Glomerular visceral epithelial cell (primary cell): ENCODE results near the gene SLC41A1.
A peak's percentile ranks its signal among the peaks of the same experiment; 100 is the strongest.

Experiments
- DNase-seq: peaks from one replicate; pipeline ENCODE4 v3.0.0-alpha.2; 2016; ENCODE audit errors: extremely low spot score

Gene SLC41A1

DNA sequence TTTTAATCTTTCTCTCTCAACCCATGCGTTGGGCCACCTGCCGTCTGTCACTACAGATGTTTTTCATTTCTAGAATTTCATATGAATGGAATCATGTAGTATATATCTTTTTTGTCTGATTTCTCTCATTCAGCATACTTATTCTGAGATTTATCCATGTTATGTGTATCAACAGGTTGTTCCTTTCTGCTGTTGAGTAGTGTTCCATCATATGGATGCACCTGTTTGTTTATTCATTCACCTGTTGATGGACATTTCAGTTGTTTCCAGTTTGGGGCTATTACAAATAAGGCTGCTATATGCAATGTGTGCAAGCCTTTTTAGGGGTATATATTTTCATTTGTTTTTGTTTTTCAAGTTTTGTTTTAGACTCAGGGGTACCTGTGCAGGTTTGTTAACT, 9.4 kb upstream of the SLC41A1 start:
- no peak for DNase-seq

DNA sequence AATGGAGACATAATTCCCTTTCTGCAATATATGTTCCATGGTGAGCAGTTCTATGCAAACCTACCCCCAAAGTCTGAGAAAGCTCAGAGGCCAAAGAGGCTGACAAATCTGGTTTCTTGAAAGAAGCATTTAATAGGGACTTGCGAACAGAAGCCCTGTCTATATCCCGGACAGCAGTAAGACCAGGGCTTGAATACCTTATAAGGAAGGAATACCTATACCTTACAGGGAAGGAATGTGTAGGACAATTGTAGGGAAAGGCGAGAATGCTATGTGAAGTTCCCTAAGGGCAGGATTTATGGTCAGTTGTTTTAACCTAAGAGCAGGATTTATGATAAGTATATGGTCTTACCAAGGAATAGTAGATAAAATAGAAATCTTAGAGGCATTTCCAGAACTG, 5.0 kb upstream of the SLC41A1 start:
- DNase-seq = no peak

- DNase-seq = no peak
These were observed 4.4 kb upstream of the SLC41A1 start for GRCh38 chr1:205817364-205817763.

- DNase-seq = no peak
These were observed 709 bp upstream of the SLC41A1 start for GRCh38 chr1:205813755-205814058.

DNA sequence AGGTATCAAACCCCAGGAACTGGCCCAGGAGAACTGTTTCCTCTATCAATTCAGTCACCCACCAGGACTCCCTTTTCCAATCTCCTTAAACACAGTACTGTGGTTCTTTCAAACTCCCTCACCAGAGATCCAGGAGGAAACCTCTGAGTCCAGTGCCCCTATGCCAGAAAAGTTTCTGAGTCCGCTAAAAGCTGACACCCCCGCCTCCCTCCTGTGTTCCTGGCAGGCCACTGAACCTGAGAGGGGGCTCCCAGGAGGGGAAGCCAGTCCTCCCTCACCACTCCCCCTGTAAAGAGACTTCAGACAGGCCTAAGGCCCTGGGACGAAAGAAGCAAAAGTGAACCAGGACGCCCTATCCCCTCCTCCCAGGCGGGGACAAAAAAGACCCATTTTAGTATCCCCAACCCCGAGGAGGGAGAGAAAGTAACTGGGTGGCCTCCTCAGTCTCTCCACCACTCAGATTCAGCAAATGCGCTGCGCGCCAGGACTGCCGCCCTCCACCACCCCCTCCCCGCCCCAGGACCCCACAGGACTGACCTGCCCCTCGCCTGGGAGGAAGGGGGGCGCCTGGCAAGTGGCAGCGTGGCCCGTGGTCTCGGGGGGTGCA, 624 bp downstream of the SLC41A1 start:
- peak; percentile 31 for DNase-seq

- peak; percentile 16 for DNase-seq
These were observed 1.3 kb downstream of the SLC41A1 start for GRCh38 chr1:205811660-205812059.

DNA sequence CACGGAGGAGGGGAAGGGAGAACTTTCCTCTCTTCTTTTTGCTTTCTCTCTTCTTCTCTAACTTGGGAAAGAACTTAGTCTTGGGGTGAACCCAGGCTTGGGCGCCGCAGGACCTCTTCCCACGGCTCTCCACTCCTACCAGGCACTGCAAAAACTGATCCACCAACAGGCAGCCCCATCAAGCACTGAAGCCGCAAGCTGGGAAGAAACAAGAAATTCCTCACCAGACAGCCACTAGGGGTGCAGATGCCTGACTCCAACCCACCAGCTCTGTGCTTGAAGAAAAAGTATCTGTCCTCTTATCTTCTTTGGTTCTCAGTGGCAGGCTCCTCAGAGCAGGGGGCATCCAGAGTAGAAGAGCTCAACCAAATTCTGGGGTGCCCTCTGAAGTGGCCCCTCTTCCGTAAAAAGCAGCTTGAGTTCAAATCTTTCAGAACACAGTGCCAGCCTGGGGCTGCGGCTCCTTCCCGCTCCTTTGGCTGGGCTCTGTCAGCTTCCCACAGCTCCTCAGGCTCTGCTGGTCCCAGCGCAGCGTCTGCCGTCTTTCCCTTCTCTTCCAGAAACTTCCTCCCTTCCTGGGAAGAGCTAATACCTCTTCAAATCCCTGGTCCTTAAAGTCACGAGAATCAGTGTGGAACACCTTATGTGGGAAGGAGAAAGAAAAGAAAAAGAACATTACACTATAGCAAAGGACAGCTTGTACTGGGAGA, 2.4 kb downstream of the SLC41A1 start:
- DNase-seq = no peak

- DNase-seq = no peak
These were observed 3.1 kb downstream of the SLC41A1 start for GRCh38 chr1:205809942-205810345.

- no peak for DNase-seq
These were observed 3.5 kb downstream of the SLC41A1 start for GRCh38 chr1:205809469-205809868.

GRCh38 chr1:205805082-205805711, 7.8 kb downstream of the SLC41A1 start:
- DNase-seq = no peak

DNA sequence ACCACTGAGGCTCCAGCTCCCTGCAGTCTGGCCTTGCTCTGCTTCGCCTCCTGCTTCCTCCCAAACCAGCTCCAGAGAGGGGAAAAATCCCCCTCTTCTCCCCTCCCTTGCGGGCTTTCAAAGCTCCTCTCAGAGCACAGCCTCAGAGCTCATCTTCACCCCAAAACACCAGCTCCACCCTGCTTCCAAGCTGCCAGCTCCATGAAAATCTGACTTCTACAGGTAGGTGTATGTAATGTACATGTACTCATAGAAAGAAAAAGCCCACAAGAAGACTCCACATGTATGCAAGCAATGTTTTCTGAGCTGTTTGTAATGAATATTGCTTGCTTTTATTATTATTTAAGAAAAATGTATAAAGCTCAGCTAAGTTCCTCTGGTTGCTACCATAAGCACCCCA, 8.4 kb downstream of the SLC41A1 start:
- no peak for DNase-seq

- no peak for DNase-seq
These were observed 9.0 kb downstream of the SLC41A1 start for GRCh38 chr1:205803986-205804385.

GRCh38 chr1:205802060-205802459, 10.9 kb downstream of the SLC41A1 start:
- DNase-seq = no peak

- no peak for DNase-seq
These were observed 11.9 kb downstream of the SLC41A1 start for GRCh38 chr1:205800981-205801703.

GRCh38 chr1:205800427-205800826, 12.6 kb downstream of the SLC41A1 start:
- no peak for DNase-seq

GRCh38 chr1:205798577-205798976, 14.4 kb downstream of the SLC41A1 start:
- DNase-seq = no peak

- DNase-seq = no peak
These were observed 15.8 kb downstream of the SLC41A1 start for GRCh38 chr1:205797168-205797567.

- DNase-seq = no peak
These were observed 18.8 kb downstream of the SLC41A1 start for GRCh38 chr1:205794011-205794730.

DNA sequence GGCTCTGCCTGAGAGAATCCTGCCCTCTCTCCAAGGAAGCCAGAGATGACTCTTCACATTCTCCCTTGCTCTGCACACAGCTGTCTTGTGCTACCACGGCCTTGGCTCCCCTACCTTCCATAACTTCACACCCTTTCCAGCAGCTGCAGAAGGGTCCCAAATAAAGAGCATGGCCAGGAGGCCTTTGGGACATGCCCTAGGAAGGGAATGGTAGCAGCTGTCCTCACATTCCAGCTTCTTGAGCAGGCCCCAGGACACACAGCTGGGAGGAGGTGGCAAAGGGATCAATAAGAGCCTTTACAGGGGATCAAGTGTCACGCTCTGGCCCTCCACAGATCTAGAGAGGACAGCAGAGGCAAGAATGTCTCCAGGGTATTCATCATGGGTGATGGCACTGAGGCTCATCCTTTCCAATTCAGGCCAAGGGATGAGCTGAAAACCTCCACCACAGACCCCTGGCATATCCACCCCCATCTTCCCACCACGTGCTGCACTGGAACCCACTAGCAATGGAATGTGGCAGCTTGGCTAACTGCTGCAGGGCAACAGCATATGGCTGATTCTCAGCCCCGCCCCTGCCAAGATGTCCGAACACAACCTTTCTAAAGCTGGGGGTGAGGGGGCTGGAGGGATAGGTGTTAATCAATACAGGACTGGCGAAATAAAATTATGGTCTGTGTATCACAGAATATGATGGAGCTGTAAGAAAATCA, 19.9 kb downstream of the SLC41A1 start:
- no peak for DNase-seq

- DNase-seq = no peak
These were observed 20.5 kb downstream of the SLC41A1 start for GRCh38 chr1:205792481-205792881.

DNA sequence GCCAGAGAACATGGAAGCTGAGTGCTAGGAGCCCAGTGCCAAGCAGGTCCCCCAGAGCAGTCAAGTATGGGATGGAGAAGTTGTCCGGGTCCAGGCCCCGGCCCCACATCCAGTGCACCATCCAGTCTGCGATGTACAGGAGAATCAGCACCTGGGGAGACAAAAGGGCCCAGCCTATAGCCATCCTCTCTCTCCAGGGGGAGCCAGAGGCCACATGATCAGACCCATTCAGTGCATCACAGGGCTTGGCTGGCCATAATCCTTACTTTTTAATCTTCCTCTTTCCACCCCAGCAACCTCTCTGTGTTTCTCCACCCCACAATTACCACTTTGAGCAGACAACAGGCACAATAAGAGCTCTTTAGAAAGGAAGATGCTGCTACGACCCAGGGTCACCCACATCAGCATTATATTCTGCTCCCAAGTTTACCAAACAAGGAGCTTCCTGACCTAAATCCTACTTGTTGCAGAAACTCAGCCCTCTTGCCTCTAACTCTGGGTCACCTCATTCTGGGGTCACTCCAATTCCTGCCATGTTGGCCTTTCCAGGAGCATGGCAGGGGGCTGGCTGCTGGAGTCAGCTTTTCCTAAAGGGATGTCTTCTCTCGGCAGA, 21.3 kb downstream of the SLC41A1 start:
- DNase-seq = peak; percentile 61
